H1 (cell line): Measurements from ENCODE around the gene LCNL1. TPM values are rescaled to one million over a fixed set of nuclear protein-coding genes. Genes with fewer than 3 reads are reported as not detected.

Experiments used
- CBX8 ChIP-seq: fragments of 300-800, 300-1000 bp; sonication (generic); IDR thresholded peaks from 2 replicates; pipeline ENCODE4 v1.7.1; 2016; ENCODE audit warnings: low read depth, low read length, borderline replicate concordance
- CTBP2 ChIP-seq: IDR thresholded peaks from 2 replicates; pipeline ENCODE4 v1.7.0; 2011; ENCODE audit warnings: borderline replicate concordance, mild to moderate bottlenecking, moderate library complexity, mixed read lengths, low read length; ENCODE audit not compliant: insufficient read depth, insufficient read length
- EZH2 ChIP-seq: fragments of 200-600 bp; sonication (generic); IDR thresholded peaks from 2 replicates; pipeline ENCODE4 v1.7.1; 2012; ENCODE audit warnings: low read depth, mild to moderate bottlenecking, moderate library complexity, low read length, inconsistent platforms; ENCODE audit not compliant: severe bottlenecking
- POU5F1 ChIP-seq: IDR thresholded peaks from 2 replicates; pipeline ENCODE4 v1.6.1; 2011; ENCODE audit warnings: low read depth, mild to moderate bottlenecking, low read length, moderate library complexity
- SIX5 ChIP-seq: IDR thresholded peaks from 2 replicates; pipeline ENCODE4 v1.6.1; 2011; ENCODE audit warnings: mild to moderate bottlenecking, low read depth, low read length
- SUZ12 ChIP-seq: fragments of 200-600 bp; sonication (generic); IDR thresholded peaks from 2 replicates; pipeline ENCODE4 v1.6.1; 2012; ENCODE audit warnings: mild to moderate bottlenecking, inconsistent platforms, low read length, moderate library complexity, mixed read lengths
- TEAD4 ChIP-seq: IDR thresholded peaks from 2 replicates; pipeline ENCODE4 v1.6.1; 2012; ENCODE audit warnings: low read depth, low read length, inconsistent platforms, mixed read lengths
- polyA plus RNA-seq, 7 experiments: library from polyadenylated mRNA; depleted of rRNA in 3 of 7; stranded (reverse) in 5 of 7; unstranded in 2 of 7; fragments of >200 nt in 5 of 7; fragments of 200-250 nt in 2 of 7; gene quantifications; 1 replicate in 5 of 7; 2 replicates in 1 of 7; 4 replicates in 1 of 7; pipeline versions ENCODE4 v1.2.1 to v1.2.3, GENCODE V29; 2011 to 2013; ENCODE audit warnings: missing spikeins in 2 of 7, mixed read lengths in 2 of 7
- total RNA-seq: library from RNA; stranded (reverse); fragmentation: NEBNext Ultra II Directional; extraction: Animal tissue kit (Norgen Biotek cat#: 25700); gene quantifications from 2 replicates; pipeline ENCODE4 v1.2.1, GENCODE V29; 2021
- TF ChIP-seq, protein P1 (sequence below): IDR thresholded peaks from 2 replicates; pipeline ENCODE4 v1.6.1; 2012; ENCODE audit warnings: inconsistent platforms

LCNL1 gene
- total and polyA plus RNA-seq, 2 of the 8 experiments (the other 6 are each of a cell fraction or from before 2014, with no cell fraction given) = 0.11 TPM; not detected in 1

DNA sequence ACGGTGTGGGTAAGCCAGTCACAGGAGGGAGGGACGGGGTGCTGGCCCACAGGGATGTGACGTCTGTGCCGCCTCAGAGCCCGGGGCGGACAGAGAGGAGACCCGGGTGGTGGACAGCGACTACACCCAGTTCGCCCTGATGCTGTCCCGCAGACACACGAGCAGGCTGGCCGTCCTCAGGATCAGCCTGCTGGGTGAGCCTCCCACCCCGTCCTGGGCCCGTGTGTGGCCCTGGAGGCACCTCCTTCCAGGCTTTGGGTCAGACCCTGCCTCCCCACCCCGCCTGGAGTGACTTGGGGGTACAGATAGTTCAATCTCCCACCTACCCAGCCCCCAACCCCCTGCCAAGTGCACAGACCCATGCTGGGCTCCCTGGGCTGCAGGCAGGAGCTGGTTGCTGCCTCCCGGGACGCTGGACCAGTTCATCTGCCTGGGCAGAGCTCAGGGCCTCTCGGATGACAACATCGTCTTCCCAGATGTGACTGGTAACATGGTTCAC lies 29.0 kb upstream of the LCNL1 start (continued):
- TF ChIP-seq EZH2 = no peak
- TF ChIP-seq TEAD4 = no peak
- TF ChIP-seq CBX8 = no peak
- TF ChIP-seq, protein P1, sequence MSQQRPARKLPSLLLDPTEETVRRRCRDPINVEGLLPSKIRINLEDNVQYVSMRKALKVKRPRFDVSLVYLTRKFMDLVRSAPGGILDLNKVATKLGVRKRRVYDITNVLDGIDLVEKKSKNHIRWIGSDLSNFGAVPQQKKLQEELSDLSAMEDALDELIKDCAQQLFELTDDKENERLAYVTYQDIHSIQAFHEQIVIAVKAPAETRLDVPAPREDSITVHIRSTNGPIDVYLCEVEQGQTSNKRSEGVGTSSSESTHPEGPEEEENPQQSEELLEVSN = no peak
- no peak for TF ChIP-seq SUZ12
- TF ChIP-seq CTBP2 = no peak
- TF ChIP-seq POU5F1 = no peak
- no peak for TF ChIP-seq SIX5
